ENCODE measurements around the gene FHIT.

FHIT gene

DNA sequence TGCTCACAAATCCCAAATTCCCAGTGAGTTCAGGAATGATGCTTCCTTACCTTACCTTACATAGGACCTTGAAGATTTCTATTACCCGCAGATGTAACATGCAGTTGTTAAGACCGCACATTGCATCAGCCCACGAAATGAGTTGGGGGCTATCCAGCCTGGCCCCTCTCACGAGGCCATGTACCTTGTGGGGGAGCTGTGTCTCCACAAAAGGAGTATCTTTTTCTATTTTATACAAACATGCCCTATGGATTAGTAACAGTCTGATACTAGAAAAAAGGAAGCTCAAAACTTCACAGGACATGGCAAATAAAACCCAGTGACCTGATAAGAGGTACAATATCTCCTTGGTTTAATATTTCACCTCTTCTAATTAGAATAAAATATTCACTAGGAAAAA, 1114.7 kb downstream of the FHIT start:
- no peak for DNase-seq

DNA sequence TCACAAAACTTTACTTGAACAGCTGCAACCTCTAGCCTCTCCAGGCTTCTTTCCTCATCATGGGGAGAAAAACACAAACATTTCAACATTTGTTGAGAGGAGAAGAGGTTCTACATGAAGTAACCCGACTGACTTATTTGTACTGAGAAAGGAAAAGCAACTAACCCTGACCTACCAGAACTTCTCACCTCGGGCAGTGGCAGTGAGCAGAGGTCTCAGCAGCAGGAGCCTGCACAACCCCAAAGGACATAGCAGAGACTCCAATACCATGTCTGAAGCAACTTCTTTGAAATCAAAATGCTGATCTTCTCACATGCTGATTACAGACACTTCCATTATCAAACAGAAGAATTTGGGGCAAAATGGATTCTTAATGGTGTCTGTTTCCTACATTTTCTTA, 1115.8 kb downstream of the FHIT start:
- no peak for DNase-seq

DNA sequence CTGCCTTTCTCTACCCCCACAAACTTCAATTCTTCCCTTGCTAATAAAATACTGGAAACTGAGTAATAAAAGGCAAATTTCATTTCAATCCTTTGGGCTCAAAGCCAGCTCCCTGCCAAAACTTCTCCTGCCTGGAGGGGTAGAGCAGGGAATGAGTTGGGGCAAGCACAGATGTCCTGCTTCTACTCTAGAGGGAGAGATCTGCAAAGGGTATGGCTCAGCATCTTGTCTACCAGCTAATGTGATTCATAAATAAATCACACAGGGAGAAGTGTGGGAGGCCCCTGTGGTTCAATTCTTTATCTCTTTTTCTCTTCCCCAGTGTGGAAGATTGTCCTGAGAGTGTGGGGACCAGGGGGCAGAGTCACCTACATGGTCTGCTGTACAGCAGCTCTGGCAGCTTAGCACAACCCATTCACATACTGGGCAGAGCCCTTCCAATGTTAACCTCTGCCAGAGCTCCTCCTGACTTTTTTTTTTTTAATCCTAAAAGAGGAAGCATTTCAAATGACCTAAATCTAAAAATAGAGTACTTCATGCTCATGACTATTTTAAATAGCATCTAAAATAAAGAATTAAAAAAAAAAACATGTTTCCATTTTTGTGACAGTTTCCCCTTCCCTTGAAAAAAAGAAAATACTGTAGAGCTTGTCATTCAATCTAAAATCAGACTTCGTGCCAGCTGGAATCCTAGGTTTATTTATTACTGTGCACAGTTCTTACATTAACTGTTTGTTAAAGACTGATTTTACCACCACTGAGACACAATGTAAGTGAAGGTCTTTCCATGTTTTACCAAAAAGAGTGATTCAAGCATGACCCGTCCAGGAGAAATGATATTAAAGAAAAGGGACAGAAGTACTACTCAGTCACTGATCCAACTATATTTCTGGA, 1117.7 kb downstream of the FHIT start:
- DNase-seq = no peak

DNA sequence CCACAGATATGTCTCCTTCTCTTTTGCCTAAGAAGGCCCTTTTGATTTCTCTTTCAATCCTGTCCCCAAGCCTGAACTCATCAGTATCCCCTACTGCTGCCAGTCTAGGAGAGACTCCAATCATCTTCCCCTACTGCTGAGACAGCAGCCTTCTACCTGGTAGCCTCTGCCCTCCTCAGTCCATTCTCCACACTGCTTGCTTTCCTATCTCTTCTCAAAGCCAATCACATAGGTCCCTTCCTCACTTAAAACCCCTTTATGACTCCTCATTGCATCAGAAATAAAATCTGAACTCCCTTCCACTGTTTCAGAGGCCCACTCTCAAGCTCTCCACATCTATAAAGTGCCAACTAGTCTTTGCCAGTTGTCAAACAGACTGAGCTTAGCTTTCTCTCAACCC, 1119.6 kb downstream of the FHIT start:
- no peak for DNase-seq

DNA sequence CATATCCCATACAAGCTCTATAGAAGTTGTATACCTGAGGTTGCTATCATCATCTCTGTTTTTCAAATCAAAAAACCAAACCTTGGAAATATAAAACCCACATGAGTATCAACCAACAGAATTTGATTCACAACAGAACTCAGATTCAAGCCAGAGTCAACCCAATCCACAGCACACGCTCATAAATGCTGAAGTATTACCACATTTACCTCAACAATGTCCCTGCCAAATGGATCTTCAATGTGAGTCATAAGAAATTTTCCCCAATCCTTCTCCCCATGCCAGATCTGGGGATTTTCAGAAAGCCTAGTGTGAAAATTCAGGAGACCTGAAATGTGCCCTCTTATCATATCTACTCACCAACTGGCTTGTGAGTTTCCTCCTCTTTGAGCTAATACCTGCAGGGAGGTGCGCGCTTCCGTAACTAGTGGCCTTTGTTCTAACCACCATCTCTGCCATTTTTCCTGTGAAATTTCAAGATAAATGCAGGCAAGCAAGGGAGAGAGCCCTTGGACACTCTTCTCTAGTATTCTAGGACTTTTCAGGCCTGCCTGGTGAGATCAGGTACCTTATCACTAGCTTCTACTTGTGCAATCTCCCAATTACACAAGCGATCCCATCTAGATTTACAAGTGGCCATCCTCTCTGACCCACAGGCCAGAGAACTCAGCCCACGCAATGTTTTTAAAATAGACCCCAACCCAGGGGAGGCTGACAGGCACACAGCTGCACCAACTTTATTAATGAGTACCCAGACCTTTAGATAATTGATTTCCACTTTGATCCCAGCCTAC, 1124.5 kb downstream of the FHIT start:
- no peak for DNase-seq

DNA sequence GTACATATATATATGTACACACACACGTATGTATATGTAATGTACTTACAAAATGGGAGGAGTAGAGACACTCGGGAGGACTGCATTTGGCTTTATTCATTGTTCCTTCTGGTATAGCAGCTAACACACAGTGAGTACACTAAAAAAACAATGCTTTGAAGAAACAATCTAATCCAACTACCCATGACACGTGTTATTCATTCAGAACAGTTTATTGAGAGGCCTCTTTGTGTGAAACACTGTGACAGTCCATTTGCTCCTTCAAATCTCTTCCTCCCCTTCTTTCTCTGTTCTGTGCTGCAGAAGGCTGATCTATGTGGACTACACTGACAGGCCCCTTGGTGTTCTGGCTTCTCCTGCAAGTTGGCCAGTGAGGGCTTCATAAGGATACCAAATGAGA, 1125.6 kb downstream of the FHIT start:
- DNase-seq = no peak

DNA sequence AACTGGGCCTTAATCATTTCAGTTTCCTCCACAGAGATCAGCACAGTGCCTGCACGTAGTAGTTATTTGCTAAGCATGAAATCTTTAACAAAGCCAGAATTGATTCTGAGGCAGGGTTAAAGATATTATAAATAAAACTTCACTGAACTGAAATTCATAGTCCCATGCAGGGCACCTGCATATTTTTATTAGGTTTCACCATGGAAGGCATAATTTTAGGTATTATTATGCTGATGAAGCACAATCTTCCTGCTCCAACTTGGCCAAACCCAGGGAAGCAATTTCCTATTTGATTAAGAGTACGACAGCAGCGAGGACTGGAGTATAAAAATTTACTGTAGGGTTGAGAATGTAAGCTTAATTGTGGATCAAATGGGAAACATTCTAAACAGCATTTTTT, 1131.0 kb downstream of the FHIT start:
- no peak for DNase-seq

DNA sequence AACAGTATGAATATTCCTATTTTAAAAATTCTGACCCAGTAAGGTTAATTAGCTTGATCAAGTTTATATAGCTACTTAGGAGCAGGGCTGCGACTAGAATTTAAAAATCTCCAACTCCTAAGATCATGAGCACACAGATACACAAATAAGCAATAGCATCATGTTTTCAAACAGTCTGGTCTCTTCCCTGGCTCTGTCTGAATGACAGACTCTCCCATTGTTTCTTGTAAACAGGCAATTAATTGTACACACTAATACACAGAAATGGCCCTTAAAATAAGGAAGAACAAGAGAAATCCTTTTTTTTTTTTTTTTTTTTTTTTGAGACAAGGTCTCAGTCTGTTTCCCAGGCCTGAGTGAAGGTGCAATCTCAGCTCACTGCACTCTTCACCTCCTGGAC, 1137.1 kb downstream of the FHIT start:
- DNase-seq = no peak

DNA sequence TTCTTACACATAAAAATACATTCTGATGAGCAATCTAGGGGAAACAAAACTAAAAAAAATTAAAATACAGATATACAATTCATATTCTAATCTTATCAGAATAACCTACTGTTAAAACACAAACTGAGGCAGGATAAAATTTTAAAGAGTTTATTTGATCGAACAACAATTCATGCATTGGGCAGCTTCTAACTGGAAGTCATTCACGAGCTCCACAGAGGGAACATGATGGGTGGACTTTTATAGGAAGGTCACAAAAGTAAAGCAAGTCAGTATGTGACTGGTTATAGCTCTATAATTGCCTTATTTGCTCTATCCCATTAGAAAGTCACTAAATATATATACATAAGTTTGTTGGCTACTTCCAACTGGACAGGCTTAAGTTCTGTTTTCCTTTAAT, 1144.0 kb downstream of the FHIT start:
- no peak for DNase-seq

DNA sequence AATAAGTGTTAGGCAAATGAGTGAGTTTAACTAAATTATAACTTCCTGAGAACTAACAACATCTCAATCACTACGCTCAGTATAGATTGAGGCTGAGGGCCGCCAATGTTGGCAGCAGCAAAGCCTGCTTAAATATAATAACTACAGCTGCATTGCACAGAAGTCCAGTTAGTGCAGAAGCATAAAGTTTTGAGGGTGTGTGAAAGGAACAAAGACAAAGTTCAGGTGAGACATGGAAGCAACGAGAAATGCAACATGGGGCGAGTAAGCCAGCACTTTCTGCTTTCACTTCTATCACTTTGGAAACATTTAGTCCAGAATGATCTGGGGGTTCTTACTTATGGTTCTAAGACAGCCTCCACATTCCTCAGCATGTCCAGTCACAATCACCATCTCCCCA, 1149.1 kb downstream of the FHIT start:
- DNase-seq = no peak

DNA sequence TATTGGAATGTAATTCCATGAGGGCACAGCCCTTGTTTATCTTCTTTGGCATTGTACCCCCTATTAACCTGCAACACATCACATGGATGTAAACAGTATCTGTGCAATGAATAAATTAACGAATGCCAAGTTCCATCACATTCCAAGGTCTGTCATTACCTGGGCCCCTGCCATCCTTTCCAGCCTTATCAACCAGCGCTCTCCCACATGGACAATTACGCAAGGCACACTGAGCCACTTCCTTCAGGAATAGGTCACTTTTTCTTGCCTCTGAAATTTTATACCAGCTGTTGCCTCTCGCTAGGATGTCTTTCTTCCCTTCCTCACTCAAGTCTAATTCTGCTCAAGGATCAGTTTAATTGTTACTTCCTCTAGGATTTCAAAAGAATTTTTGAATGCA, 1149.6 kb downstream of the FHIT start:
- no peak for DNase-seq

DNA sequence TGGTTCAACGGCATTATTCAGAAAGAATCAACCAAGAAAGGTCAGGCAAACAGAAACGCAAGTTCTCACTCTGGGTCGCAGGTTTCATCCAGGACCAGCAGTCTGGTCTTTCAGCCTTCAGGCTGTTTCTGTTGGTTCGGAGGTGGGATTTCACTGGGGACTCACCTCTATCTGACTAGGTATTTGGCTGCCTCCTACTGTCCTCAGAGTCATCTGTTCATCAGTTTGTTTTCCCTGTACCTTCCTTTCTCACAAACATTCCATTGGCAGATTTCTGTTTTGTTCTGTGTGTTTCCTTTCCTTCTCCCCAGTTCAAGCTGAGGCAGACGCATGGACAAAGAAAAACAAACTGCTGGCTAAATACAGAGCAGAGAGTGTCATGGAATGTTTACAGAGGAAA, 1154.8 kb downstream of the FHIT start:
- DNase-seq = no peak

DNA sequence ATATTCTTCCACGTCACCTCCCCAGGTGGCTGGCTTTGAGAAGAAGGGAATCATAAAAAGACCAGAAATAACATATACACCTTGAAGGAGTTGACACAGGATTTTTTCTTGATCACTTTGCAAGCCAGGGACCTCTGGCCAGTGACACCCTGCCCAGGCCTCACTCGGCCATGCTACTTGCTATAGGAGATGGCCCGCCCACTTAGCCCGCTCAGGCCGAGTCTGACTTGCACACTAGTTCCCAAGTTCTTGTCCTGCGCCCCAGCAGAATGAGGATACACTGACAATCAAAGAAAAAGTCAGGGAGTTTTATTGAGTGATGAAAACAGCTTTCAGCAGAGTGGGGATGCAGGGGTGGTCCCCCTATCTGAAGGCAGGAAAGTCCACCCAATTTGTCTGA, 1155.3 kb downstream of the FHIT start:
- no peak for DNase-seq

DNA sequence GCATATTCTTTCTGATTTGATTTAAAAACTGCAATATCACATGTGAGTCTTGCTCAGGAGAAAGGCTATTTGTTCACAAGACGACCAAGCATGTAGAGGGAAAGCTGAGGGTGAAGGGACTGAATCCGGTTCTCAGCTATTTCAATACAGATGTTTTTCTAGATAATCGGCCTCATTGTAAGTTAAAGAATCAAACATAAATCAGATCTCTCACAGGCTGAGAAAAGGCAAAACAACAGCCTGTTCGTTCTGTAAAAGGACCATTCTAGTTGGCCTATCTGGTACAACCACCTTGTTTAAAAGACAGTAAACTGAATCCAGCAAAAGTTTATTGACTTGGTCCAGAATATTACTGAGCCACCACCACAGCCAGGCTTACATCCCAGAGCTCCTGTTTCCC, 1155.7 kb downstream of the FHIT start:
- no peak for DNase-seq

DNA sequence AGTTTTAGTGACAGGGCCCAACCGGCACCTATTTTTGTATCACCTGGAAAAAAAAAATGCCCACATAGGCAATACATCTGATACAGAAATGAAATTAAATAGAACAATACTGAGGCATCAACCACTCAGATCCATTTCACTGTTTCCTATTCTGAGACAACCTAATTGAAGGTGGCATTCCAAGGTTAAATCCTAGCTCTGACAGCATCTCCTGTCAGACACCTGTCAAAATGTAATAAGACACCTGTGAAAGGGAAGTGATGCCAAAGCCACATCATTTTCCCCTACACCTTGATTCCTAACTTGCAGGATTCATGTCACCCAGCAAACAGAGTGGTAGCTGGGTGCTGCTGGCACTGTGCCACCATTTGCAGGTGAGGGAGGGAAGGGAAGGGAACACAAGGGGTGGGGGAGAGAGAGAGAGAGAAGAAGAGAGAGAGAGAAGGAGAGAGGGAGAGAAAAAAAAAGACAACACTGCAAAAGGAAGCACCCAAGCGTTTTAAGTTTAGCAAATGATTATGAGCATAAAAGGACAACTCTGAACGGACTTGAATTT, 1156.8 kb downstream of the FHIT start:
- DNase-seq = no peak

DNA sequence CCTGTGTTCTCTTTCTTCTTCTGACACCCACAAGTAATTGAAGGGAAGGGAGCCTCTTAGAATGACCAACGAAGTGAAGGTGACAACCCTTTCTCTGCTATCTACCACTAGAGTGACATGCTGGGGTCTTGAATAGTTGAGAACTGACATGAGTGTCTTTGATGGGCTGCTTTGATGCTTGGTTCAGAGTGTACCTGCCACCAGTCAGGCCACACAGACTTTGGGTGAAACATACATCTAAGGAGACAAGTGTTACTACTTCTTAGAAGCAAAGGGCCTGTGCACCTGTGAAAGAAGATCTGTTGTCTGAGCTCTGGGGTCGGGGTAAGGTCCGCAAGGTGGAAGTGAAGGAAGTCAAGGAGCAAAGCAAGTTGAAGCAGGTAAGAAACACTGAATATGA, 1160.7 kb downstream of the FHIT start:
- DNase-seq = no peak

DNA sequence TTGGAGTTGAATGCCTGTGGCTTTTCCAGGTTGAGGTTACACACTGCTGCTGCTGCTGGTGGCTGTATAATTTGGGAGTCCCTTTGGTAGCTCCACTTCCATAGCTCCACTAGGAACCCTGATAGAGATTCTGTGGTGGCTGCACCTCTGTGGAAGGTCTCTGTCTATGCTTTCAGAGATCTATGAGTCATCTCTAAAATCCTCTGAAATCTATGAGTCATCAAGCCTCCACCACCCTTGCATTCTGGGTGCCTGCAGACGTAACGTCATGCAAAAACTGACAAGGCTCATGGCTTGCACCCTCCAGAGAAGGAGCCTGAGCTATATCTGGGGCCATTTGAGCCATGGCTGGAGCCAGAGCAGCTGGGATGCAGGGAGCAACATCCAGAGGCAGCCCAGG, 1164.4 kb downstream of the FHIT start:
- peak; percentile 84 for DNase-seq

DNA sequence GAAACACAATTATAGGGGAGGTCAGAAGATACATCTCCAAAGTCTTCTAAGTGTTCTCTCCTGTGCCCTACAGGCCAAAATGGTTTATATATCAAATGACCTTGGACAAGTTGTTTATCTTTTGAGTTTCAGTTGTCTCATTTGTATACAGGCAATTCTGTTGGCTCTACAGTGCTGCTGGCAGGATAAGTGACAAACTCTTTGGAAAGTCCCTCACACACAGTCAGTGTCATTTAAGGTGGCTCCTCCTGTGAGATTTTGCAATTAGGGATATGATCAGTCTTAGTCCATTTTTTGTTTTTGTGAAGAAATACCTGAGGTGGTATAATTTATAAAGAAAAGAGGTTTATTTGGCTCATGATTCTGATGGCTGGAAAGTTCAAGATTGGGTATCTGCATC, 1165.6 kb downstream of the FHIT start:
- DNase-seq = peak; percentile 34

DNA sequence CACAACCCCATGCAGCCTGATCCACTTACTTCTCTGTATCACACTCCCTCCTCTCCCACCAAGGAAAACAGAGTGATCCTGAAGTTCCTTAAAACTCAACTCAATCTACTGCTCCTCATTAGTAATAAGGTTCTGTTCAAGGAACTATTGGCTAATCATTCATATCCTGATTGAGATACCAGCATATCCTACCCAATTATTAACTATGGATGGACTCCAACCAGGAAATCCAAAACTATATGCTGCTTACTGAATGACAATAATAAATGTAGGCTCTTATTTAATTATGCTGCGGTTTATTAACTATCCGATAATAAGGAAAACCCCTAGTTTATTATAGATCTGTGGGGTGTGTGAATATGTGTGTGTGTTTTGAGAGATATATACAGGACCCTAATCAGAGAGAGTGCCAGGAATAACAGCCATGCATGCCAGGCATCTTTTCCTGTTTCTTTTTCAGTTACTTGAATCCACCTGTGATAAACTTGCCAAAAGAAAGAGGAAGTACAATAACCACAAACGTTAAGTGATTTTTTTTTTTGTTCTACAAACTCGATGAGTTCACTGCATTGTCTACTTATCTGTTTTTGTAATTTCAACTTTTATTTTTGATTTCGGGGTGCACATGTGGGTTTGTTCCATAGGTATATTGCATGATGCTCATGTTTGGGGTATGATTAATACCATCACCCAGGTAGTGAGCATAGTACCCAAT, 1169.7 kb downstream of the FHIT start:
- no peak for DNase-seq

DNA sequence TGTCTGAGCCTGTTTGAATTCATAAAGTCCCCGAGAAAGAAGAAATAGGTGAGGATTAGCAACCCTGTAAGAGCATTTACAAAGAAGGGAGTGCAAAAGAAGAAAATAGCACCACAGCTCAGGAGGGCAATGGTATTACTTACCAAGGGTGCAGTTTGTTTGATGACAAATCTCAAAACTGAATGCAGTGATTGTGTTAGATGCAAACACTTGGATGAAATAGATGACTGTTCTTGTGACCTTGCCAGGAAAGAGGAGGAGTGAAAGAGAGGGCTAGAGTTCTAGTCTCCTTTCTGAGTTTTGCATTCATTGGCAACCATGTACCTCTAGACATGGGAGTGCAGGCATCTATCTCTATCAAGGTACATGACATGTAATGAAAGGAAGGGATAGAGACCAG, 1170.6 kb downstream of the FHIT start:
- peak; percentile 87 for DNase-seq

DNA sequence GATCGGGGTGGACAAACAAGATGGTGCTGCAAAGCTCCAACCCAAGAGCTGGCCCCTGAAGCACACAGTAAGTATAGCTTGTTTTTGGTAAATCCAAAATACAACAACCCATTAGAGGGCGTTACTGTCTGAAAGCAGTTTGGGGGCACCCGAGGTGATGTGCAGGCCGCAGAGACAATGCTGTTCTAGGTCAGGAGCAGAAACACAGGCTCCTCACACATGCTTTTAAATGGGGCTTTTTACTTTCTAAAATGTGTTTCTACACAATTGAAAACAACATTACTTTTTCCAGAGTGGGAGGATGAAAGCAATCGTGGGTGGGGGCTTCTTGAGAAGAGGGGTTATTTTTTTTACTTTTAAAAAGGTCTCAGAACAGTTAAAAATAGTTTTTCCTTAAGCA, 1172.2 kb downstream of the FHIT start:
- DNase-seq = peak; percentile 62

DNA sequence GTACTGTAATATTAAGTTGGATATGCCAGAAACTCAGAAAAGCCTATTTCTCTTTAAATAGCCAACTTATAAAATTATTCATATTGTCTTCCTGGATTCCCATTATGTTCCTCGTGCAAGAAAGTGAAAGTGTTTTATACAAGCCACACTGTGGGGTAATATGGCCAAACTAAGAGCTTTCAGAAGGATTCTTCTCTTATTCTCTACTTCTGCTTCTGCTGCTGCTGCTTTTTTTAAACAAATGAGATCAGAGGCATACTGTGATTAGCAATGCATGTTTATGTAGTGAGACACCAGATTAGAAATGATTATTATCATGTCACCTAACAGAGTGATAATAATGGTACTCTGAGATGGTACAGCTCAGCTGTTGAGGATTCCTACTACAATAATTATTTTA, 1174.9 kb downstream of the FHIT start:
- no peak for DNase-seq

DNA sequence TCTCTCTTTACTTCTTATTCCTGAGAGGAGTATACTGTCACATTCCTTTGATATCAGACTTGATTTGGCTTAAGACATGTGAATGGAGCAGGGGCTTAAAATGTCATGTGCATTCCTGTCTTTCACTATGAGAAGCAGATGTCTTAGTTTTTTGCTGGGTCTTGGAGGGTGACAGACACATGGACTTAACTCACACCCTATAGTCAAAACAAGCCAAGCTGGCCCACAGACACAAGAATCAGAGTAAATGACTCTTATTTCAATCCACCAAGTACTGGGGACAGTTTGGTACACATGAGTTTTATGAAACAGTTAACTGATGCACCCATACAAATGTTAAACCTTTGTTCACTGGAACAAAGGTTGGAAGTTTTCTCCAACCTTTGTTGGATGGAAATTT, 1177.3 kb downstream of the FHIT start:
- no peak for DNase-seq

Data from activated CD4-positive, alpha-beta T cell treated with anti-CD3 and anti-CD28 coated beads, Interleukin-2, amount 50 U/mL, for 16 hours (primary cell).